Renal cortex interstitium (tissue), 15 donors: ENCODE data around the gene TUBE1. TPM values are rescaled to one million over a fixed set of nuclear protein-coding genes. Genes with fewer than 3 reads are reported as not detected.
"Not testable (repeated sequence)": the region's sequence is repeated elsewhere in the genome, so short reads cannot be mapped to it uniquely, and the experiment has no call there.

Experiments used
- DNase-seq, 11 donors: peaks; one replicate each; pipeline ENCODE4 v3.0.0-alpha.2; 2013; ENCODE audit warnings: low read depth in 9 of 11, low spot score in 4 of 11; ENCODE audit errors: extremely low read depth in 1 of 11
- long read RNA-seq, 16 experiments: transcript quantifications; one replicate each; lab custom pipeline, GENCODE V29; 2026
- polyA plus RNA-seq, 3 donors: library from polyadenylated mRNA; unstranded; fragments of 120-200 nt; gene quantifications; one replicate each; pipeline ENCODE4 v1.2.1, GENCODE V29; 2013; ENCODE audit not compliant: insufficient read length in 3 of 3

Gene TUBE1, protein sequence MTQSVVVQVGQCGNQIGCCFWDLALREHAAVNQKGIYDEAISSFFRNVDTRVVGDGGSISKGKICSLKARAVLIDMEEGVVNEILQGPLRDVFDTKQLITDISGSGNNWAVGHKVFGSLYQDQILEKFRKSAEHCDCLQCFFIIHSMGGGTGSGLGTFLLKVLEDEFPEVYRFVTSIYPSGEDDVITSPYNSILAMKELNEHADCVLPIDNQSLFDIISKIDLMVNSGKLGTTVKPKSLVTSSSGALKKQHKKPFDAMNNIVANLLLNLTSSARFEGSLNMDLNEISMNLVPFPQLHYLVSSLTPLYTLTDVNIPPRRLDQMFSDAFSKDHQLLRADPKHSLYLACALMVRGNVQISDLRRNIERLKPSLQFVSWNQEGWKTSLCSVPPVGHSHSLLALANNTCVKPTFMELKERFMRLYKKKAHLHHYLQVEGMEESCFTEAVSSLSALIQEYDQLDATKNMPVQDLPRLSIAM
- 10 to 100 TPM; 25.9 to 50.8 (median 32.1) TPM for polyA plus RNA-seq
- long read RNA-seq, donor 1, partial matches to known transcripts = 0 of 7 reads
- long read RNA-seq, donor 1, other reads (novel, unspliced or antisense) = 0 of 7 reads
- long read RNA-seq, donor 2, transcript TUBE1-207 (1 exons, 3,610 nt) = major isoform, 5 of 9 reads
- long read RNA-seq, donor 2, partial matches to known transcripts = 0 of 9 reads
- long read RNA-seq, donor 2, other reads (novel, unspliced or antisense) = 0 of 9 reads
- long read RNA-seq, donor 3, transcript TUBE1-207 (1 exons, 3,610 nt) = minor isoform, 5 of 12 reads
- long read RNA-seq, donor 3, transcript TUBE1-202 (12 exons, 2,142 nt) = major isoform, 7 of 12 reads
- long read RNA-seq, donor 3, partial matches to known transcripts = 0 of 12 reads
- long read RNA-seq, donor 3, other reads (novel, unspliced or antisense) = 0 of 12 reads
- long read RNA-seq, donor 4, partial matches to known transcripts = 0 of 9 reads
- long read RNA-seq, donor 4, other reads (novel, unspliced or antisense) = 0 of 9 reads
- long read RNA-seq, donor 5 = 0 reads
- long read RNA-seq, donor 6, transcript TUBE1-207 (1 exons, 3,610 nt) = major isoform, 18 of 29 reads
- long read RNA-seq, donor 6, partial matches to known transcripts = 6 of 29 reads
- long read RNA-seq, donor 6, other reads (novel, unspliced or antisense) = 0 of 29 reads
- long read RNA-seq, donor 7, partial matches to known transcripts = 18 of 93 reads
- long read RNA-seq, donor 7, other reads (novel, unspliced or antisense) = 72 of 93 reads
- long read RNA-seq, donor 8 = 0 reads
- long read RNA-seq, donor 9, transcript TUBE1-207 (1 exons, 3,610 nt) = major isoform, 7 of 10 reads
- long read RNA-seq, donor 9, partial matches to known transcripts = 0 of 10 reads
- long read RNA-seq, donor 9, other reads (novel, unspliced or antisense) = 0 of 10 reads
- long read RNA-seq, donor 10, transcript TUBE1-207 (1 exons, 3,610 nt) = major isoform, 8 of 14 reads
- long read RNA-seq, donor 10, partial matches to known transcripts = 0 of 14 reads
- long read RNA-seq, donor 10, other reads (novel, unspliced or antisense) = 0 of 14 reads
- long read RNA-seq, donor 11, partial matches to known transcripts = 0 of 4 reads
- long read RNA-seq, donor 11, other reads (novel, unspliced or antisense) = 0 of 4 reads
- long read RNA-seq, donor 12, transcript TUBE1-207 (1 exons, 3,610 nt) = major isoform, 7 of 83 reads
- long read RNA-seq, donor 12, partial matches to known transcripts = 66 of 83 reads
- long read RNA-seq, donor 12, other reads (novel, unspliced or antisense) = 8 of 83 reads
- long read RNA-seq, donor 13 = 0 reads
- long read RNA-seq, donor 14, partial matches to known transcripts = 0 of 6 reads
- long read RNA-seq, donor 14, other reads (novel, unspliced or antisense) = 0 of 6 reads
- long read RNA-seq, donor 15, partial matches to known transcripts = 0 of 2 reads
- long read RNA-seq, donor 15, other reads (novel, unspliced or antisense) = 0 of 2 reads
- long read RNA-seq, donor 16, transcript TUBE1-202 (12 exons, 2,142 nt) = minor isoform, 8 of 54 reads
- long read RNA-seq, donor 16, transcript TUBE1-207 (1 exons, 3,610 nt) = major isoform, 41 of 54 reads
- long read RNA-seq, donor 16, partial matches to known transcripts = 0 of 54 reads
- long read RNA-seq, donor 16, other reads (novel, unspliced or antisense) = 0 of 54 reads

DNA sequence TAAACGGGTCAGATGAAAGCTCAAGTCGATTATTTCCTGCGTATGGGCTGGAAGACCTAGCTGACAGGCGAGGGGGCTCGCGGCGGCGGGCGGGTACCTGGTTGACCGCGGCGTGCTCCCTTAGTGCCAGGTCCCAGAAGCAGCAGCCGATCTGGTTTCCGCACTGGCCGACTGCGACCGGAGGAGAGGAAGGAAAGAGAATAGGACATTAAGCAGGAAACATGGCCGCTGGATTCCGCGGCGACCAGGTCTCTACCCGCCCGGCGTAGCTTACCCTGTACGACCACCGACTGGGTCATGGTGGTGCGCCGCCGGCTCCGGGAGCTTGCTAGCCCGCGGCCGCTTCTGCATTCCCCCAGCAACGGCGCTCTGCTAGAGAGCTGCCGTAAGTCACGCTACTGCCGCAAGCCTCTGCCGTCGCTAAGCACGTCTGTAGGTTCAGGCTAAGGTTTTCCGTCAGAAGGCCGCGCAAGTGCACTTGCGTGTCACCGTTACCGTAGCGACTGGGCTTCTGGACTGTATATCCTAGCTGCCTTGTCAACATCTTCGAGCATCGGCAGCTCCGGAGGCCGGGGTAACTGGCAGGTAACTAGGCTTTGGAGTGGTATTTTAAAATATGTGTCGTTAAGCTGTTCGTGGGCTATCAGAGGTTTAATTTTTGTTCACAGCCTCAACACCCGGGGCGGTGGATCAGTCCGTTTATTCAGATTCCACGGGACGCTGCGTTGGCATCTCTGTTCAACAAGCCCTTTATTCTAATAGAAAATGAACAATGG is at the start of gene TUBE1, which contains the start of gene FAM229B:
TSS of gene TUBE1 (minus strand) at position 347 of the 776 bp plus-strand sequence. CDS start at position 299, 48 bp downstream.
TSS of gene FAM229B (plus strand) at position 456 of the 776 bp plus-strand sequence. CDS start 11,693 bp downstream, outside the sequence.
- peak; percentile 83 to 97 (median 92) for DNase-seq

DNA sequence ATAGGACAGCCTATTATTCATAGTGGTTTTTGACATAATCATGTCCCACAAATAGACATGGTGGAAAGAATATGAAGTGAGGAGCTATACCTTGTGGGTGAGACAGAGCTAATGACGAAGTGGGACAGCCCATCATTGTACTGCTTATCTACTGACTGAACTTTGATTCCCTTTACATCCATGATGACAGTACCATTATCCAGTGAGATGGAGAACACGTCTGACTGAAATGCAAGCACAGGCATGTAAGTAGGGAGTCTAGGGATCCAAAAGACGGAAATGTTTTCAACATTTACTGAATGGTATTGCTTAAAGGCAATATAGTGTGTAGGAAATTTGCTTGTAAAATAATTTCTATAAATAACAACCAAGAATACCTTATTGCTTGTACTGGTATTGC is 43.6 kb upstream of the TUBE1 start:
- no peak for DNase-seq

DNA sequence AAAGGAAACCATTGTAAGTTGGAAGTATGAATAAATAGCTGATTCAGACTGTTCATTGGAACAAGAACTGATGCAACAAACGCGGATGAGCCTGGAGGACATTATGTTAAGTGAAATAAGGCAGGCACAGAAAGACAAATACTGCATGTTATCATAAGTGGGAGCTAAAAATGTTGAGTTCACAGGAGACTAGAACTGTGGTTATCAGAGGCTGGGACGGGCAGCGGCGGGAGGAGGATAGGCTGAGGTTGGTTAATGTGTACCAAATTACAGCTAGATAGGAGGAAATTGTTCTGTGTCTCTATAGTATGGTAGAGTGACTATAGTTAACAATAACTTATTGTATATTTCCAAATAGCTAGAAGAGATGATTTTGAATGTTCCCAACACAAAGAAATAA is 40.9 kb upstream of the TUBE1 start:
- DNase-seq = no peak

DNA sequence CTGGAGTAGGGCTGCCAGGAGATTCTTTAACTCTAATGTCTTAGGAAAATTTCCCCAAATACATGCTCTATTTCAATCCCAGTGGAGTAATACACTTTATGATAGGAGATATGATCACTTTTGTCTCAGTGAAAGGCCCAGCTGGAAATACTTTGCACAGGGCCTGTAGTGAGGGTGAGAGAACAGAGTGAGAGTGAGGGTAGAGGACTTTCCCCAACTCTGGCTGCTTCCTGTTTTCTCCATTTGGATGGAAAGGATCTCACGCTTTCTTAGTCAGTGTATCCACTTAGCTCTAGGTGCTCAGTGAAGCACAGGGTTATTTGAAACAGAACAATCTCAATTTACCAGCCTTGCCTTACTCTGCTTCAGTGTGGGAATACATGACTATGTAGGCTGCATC is 36.7 kb upstream of the TUBE1 start:
- no peak for DNase-seq

DNA sequence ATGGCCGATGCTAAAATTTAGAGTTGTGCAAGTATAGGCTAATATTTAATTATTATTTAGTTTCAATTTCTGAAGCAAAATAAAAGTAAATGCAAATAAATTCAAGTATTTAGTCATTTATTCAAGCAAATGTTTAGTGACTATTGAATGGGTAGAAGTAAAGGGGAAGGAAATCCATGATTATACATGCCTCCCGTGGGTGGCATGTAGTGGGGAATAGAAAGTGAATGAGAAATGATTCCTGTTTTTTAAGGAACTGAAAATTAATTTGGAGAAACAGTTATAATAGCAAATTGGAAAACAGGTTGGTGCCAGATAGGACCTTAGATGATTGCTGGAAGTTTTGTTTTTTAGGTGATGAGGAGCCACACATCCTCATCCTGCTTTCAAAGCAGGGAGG is 35.5 kb upstream of the TUBE1 start:
- no peak for DNase-seq

DNA sequence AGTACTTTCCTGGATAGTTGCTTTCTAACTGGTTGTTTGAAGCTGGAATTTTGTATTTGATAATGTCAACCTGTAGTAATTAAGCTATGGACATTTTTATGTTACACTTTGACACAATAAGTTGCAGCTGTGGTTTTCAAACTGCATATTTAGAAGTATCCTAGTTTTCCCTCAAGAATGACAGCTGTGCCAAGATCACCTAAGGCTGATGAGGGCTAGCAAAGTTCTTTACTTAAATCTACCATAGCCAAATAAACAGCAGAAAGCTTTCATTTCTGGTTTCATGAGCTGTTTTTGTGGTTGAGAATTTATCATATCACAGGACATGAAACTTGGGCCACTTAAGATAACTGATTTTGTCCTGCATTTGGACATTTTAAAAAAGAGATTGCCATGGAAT is 30.8 kb upstream of the TUBE1 start:
- no peak for DNase-seq

DNA sequence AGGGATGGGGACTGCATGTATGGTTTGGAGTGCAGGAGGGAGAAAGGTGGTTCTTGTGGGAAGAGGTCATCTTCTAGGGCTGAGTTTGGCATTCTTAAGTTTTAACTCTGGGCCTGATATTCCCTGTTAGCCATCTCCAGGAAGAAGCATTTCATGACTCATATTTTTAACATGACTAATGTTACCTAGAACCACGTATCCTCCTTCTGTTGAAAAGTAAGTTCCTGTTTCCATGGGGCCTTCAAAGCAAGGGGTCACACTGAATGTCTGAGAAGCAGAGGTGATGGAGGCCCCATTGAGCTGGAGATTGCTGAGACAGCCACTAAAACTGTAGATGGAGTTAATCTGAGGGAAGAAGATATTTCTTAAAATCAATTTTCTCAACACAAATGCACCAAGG is 30.3 kb upstream of the TUBE1 start:
- DNase-seq = no peak

DNA sequence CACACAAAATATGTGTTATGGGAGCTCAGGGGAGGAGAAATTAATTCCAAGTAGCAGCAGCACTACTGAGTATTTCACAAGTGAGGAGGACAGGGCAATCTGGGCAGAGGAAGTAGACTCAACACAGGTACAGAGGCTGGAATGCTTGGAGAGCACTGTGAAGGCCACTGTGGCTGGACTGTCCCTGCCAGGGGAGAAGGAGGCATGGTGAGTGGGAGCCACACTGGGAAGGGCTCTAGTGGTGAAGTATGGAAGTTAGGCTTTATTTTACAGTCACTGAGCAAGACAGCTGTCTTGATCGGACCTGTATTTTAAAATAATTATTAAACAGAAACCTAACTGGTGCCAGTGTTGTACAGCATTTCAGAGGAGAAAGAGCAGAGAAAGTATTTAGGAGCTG is 28.9 kb upstream of the TUBE1 start:
- no peak for DNase-seq

DNA sequence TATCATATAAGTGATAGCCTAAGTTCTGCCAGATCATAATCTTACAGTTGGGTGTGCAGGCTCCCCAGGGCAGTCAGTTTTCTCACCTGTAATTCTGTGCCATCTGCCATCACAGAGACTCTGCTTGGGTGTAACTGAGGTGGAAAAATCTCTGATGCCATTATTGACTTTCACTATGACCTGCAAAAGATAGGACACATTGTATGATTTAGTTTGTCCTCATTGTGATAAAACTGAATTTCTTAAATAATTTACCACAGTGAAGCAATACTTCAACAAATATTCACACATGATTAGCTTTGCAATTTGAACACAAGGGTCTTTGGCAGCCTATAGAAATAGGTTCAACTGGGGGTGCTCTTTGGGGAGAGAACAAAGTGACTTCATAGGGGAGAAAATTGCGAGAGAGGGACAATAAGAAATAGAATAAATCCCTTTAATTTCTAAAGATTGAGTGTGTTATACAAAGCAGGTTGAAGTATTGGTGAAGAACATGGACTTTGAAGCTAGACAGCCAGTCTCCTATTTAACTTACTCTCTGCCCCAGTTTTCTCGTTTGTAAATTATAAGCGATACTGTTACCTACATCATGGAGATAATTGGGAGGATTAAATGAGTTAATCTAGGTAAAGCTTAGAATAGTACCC is 27.4 kb upstream of the TUBE1 start:
- no peak for DNase-seq

DNA sequence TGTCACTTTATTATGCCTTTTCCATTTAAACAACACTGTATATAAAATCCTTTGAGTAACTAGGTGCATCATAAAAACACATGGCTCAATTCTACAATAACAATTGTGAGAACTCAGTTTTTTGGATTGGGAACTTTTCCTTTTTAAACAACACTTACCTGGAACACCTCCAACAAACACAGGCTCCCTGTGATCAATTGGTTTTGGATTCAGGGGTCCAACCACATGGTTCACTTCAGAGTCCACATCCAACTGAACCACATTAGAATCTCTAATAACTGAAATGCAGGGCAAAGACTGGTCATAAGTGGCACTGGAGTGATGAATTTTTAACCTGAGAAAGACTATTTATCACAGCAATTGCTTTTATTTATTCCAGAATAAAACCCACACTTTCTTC is 26.6 kb upstream of the TUBE1 start:
- no peak for DNase-seq

DNA sequence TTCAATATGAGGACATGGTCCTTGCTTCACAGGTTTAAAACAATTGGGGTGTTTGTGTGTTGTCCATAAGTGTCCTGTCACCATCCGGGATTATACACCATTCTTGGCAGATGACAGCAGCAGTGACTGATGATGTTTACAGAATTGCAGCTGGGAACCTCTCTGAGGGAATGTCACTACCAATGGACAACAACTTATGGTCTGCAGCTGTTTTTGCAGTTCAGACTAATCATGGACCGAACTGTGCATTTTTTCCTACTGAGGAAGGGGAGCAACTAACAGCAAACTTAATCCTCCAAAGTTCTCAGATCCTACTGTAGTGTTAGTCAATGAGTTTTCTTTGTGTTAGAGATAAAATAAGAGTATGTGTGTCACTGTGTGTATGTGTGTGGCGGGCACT is 26.1 kb upstream of the TUBE1 start:
- peak in 2 of 11 donors; percentile 9 to 11 for DNase-seq

DNA sequence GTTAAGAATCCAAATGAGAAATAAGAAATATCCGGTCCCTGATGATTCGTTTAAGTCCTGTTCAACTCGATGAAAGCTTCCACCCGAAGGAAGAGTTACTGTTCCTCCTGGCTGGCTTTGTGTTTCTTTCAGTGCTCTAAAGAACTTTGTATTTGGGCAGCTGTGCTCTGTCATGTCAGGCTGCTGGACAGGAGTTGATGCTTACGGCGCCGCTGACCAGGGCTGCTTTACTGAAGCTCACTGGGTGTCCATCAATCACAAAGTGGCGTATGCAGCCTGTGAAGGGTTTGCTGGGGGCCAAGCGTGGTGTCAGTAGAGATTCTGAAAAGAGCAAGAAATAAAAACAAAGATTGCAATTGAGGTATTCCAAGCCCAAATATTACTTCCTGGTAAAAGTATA is 22.0 kb upstream of the TUBE1 start:
- peak in 7 of 11 donors; percentile 15 to 59 (median 44) for DNase-seq

DNA sequence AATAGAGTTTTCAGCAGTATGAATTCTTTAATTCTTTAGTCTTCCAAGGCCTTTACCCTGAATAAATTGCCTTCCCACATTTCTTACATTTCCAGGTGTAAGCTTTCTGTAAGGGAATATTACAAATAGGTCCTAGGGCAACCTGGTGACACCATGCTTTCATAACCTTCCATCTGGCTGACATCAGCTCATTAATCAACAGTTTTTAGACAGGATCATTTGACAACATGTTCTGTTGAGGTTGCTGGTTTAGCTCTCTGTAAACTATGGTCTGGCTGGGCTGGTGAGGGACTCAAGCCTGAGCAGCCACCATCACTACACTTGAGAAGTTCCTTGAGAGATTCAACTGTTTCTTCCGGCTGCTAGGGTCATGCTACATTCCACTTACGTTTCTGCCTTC is 19.3 kb upstream of the TUBE1 start:
- DNase-seq = no peak

DNA sequence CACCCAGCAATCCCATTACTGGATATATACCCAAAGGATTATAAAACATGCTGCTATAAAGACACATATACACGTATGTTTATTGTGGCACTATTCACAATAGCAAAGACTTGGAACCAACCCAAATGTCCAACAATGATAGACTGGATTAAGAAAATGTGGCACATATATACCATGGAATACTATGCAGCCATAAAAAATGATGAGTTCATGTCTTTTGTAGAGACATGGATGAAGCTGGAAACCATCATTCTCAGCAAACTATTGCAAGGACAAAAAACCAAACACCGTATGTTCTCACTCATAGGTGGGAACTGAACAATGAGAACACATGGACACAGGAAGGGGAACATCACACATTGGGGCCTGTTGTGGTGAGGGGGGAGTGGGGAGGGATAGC is 18.7 kb upstream of the TUBE1 start:
- not testable (repeated sequence) for DNase-seq

DNA sequence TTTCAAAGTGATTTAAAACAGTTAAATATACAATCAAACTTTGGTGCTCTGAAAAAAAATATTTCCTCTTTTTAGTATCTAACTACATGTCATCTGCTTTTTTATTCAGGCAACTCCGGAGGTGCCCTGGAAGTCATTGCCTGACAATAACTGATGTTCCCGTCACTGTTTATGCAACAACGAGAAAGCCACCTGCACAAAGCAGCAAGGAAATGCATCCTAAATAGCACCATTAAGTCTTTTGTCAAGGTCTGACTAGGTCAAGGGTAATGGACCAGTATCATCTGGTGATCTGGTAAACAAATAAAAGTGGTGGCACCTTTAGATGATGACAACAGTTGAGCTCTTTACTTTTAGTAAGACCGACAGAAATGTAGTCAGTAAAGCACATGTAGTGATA is 13.3 kb upstream of the TUBE1 start:
- DNase-seq = no peak

DNA sequence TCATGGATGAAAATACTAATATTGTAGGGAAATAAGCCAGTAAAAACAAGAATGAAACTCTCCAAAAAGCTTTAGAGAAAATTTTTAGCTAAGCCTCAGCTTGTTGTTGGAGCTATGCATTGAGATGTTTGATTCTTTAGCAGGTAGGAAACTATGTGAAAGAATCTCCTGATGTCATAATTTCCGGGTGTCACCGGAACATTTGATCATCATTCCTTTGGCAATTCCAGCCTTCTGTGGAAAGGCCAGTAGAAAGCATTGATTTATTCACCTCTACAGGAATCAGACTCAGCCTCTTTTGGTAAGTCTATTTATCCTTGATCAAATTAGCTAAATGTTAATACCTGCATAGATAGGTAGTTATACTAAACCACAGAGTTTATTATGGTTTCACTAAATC is 9.6 kb upstream of the TUBE1 start:
- DNase-seq = no peak
